ENCODE data around the gene SNRNP25. TPM values are rescaled to one million over a fixed set of nuclear protein-coding genes. Genes with fewer than 3 reads are reported as not detected.

Gene SNRNP25
- total and polyA plus RNA-seq, 2 of the 8 experiments (the other 6 are each of a cell fraction or from before 2014, with no cell fraction given) = 53.0 to 58.4 TPM

DNA sequence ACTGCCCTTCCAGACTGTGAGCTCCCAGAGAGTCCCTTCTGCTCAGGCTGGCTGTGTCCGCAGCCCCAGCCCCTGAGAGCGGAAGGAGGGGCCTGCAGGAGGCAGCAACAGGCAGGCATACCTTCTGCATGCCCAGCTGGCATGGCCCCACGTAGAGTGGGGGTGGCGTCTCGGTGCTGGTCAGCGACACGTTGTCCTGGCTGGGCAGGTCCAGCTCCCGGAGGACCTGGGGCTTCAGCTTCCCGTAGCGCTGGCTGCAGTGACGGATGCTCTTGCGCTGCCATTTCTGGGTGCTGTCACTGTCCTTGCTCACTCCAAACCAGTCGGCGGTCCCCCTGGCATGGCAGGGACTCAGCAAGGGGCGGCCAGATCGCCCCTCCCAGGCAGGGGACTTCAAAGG lies 9.8 kb downstream of the SNRNP25 start:
- H3K4ac ChIP-seq (replicated peaks; ENCODE audit: insufficient read length, low read depth, low read length) = no peak overlapping the region
- no peak overlapping the region for H4K8ac ChIP-seq (ENCODE audit: extremely low read depth, insufficient read depth, low read length)
- no peak overlapping the region for H2BK120ac ChIP-seq (replicated peaks; ENCODE audit: low read depth, low read length)
- H4K91ac ChIP-seq (replicated peaks; ENCODE audit: insufficient read length, low read length) = no peak overlapping the region
- FAIRE-seq = no peak
- no peaks in the 10 kb centered on the region for H3K27me3 ChIP-seq (replicated peaks in 1 of 4; ENCODE audit: control insufficient read depth in 3 of 4, extremely low read depth in 1 of 4, insufficient read depth in 3 of 4, low read length in 3 of 4)
- no peak overlapping the region for H3K4me2 ChIP-seq (ENCODE audit: insufficient read depth in 1 of 2, low read depth in 2 of 2, low read length in 2 of 2)
- CTCF ChIA-PET (ENCODE audit: partially characterized antibody) = interaction anchor here (0.9 to 21.2 kb wide), 4 partner anchors 9 to 70 kb away, joined by 3 to 856 read pairs (median 6); partner anchors contain the start of genes MPG and RHBDF1
- H2AFZ ChIP-seq (ENCODE audit: low read length) = no peak overlapping the region
- DNase-seq (ENCODE audit: low read depth in 1 of 2, low spot score in 2 of 2) = no peak
- no peak overlapping the region for H2BK12ac ChIP-seq (ENCODE audit: low read depth, low read length)
- no peak overlapping the region for H3K56ac ChIP-seq (replicated peaks; ENCODE audit: insufficient read length, low read depth, low read length)
- no peak overlapping the region for H3K18ac ChIP-seq (ENCODE audit: extremely low read depth, low read length)
- no peak overlapping the region for H3K14ac ChIP-seq (ENCODE audit: insufficient read length)
- no peaks in the 10 kb centered on the region for H3K79me2 ChIP-seq (ENCODE audit: control insufficient read depth in 1 of 2, insufficient read depth in 2 of 2, low read length in 2 of 2)
- H3K27ac ChIP-seq (ENCODE audit: low read depth, low read length) = no peak overlapping the region
- H2BK20ac ChIP-seq (ENCODE audit: low read length) = no peak overlapping the region
- no peak overlapping the region for H2BK5ac ChIP-seq (ENCODE audit: low read depth, low read length)
- H3K79me1 ChIP-seq (ENCODE audit: low read depth, low read length) = no peaks in the 10 kb centered on the region
- H3K4me1 ChIP-seq (replicated peaks in 1 of 4; ENCODE audit: control insufficient read depth in 3 of 4, insufficient read depth in 4 of 4, low read length in 3 of 4) = peaks cover 0 to 7% (median 3%) of the 10 kb centered on the region in 4 experiments; a peak in 5 of 7 replicates
- no peaks in the 10 kb centered on the region; the same call in 1 of the 2 replicates for H3K23me2 ChIP-seq (ENCODE audit: low read depth, low read length)
- no peak overlapping the region for H3K9ac ChIP-seq (replicated peaks in 1 of 4; ENCODE audit: extremely low read depth in 1 of 4, low read depth in 3 of 4, low read length in 3 of 4)
- POLR2A ChIA-PET (ENCODE audit: partially characterized antibody) = interaction anchor here (1.0 to 16.6 kb wide), 7 partner anchors 9 to 31 kb away, joined by 3 to 153 read pairs (median 4); partner anchors contain the start of genes POLR3K, RHBDF1 and SNRNP25
- no peaks in the 10 kb centered on the region for H3K9me3 ChIP-seq (ENCODE audit: insufficient read depth in 2 of 2, low read depth in 1 of 2, low read length in 1 of 2)
- WGBS, 2 experiments (ENCODE audit: extremely low coverage in 1 of 2, insufficient coverage in 1 of 2, insufficient read length in 1 of 2, insufficient replicate concordance in 2 of 2, low coverage in 1 of 2, low lambda C conversion rate in 2 of 2, missing lambda C conversion rate in 1 of 2) = 97% methylated on average over 15 of the region's 16 CpGs; no CpG with 5 or more reads in 1 of the 2 experiments
- no peak overlapping the region for H2AK5ac ChIP-seq (ENCODE audit: low read depth, low read length)
- no peak overlapping the region for H3K4me3 ChIP-seq (ENCODE audit: extremely low read depth in 1 of 4, insufficient read depth in 2 of 4, low read depth in 3 of 4, low read length in 4 of 4)
- H4K5ac ChIP-seq (ENCODE audit: insufficient read length, low read depth, low read length) = no peak overlapping the region
- H2BK15ac ChIP-seq (ENCODE audit: low read length) = no peak overlapping the region
- no peak overlapping the region for H3K23ac ChIP-seq (ENCODE audit: insufficient read length)
- peaks cover 13 to 28% of the 10 kb centered on the region in 2 experiments for H4K20me1 ChIP-seq (replicated peaks in 1 of 2; ENCODE audit: control insufficient read depth in 1 of 2, insufficient read depth in 2 of 2, low read length in 2 of 2)
- peaks cover 11 to 31% (median 17%) of the 10 kb centered on the region in 4 experiments for H3K36me3 ChIP-seq (ENCODE audit: control insufficient read depth in 2 of 4, insufficient read depth in 4 of 4, low read length in 3 of 4)
- TF ChIP-seq CEBPB (IDR thresholded peaks at IDR 0.05; ENCODE audit: low read depth, low read length) (no peak), TEAD4 (IDR thresholded peaks at IDR 0.05; ENCODE audit: low read depth, low read length) (no peak), RBBP5 (IDR thresholded peaks at IDR 0.05; ENCODE audit: borderline replicate concordance, low read depth, low read length) (no peak), CHD1 (IDR thresholded peaks at IDR 0.05; ENCODE audit: low read depth, low read length) (no peak), BACH1 (IDR thresholded peaks at IDR 0.05; ENCODE audit: low read length) (no peak), BRCA1 (IDR thresholded peaks at IDR 0.05; ENCODE audit: low read depth, low read length) (no peak), TBP (IDR thresholded peaks at IDR 0.05; ENCODE audit: low read depth, low read length) (no peak), POLR2A (IDR thresholded peaks at IDR 0.05; ENCODE audit: control extremely low read depth in 1 of 2, low read depth in 2 of 2, low read length in 2 of 2) (no peak), CHD2 (IDR thresholded peaks at IDR 0.05; ENCODE audit: low read length) (no peak), CTBP2 (IDR thresholded peaks at IDR 0.05; ENCODE audit: borderline replicate concordance, insufficient read depth, insufficient read length, low read length) (no peak), NANOG (IDR thresholded peaks at IDR 0.05; ENCODE audit: insufficient read depth, low read depth, low read length, poor library complexity, severe bottlenecking) (no peak), SUZ12 (IDR thresholded peaks at IDR 0.05; ENCODE audit: low read length) (no peak)
- TF ChIP-seq, protein P1, sequence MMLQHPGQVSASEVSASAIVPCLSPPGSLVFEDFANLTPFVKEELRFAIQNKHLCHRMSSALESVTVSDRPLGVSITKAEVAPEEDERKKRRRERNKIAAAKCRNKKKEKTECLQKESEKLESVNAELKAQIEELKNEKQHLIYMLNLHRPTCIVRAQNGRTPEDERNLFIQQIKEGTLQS (IDR thresholded peaks at IDR 0.05; ENCODE audit: insufficient read depth, low read depth, low read length) = no peak
